Sigmoid colon (tissue), 7 donors: ENCODE measurements around the gene ATF7. TPM values are rescaled to one million over a fixed set of nuclear protein-coding genes. Genes with fewer than 3 reads are reported as not detected.
A peak's percentile ranks its signal among the peaks of the same experiment; 100 is the strongest.

ENCODE experiments used
- DNase-seq: peaks from one replicate; pipeline ENCODE4 v3.0.0-alpha.2; 2019
- H3K27ac ChIP-seq, 4 donors: fragments of 200-600 bp; sonication (generic); one replicate each; pipeline ENCODE4 v1.5.1; 2016 to 2019; ENCODE audit warnings: mild to moderate bottlenecking in 1 of 4
- H3K27me3 ChIP-seq, 3 donors: fragments of 200-600 bp; sonication (generic); one replicate each; pipeline ENCODE4 v1.5.1; 2019; ENCODE audit warnings: mild to moderate bottlenecking in 1 of 3
- H3K36me3 ChIP-seq, 4 donors: fragments of 200-600 bp; sonication (generic); one replicate each; pipeline ENCODE4 v1.5.1; 2016 to 2019
- H3K4me1 ChIP-seq, 4 donors: fragments of 200-600 bp; sonication (generic); one replicate each; pipeline ENCODE4 v1.5.1; 2017 to 2019
- H3K4me3 ChIP-seq, 4 donors: fragments of 200-600 bp; sonication (generic); one replicate each; pipeline ENCODE4 v1.5.1; 2017 to 2019; ENCODE audit warnings: mild to moderate bottlenecking in 2 of 4, moderate library complexity in 1 of 4
- H3K9me3 ChIP-seq, 4 donors: fragments of 200-600 bp in 3 of 4; sonication (generic) in 3 of 4; one replicate each; pipeline versions ENCODE4 v1.5.1 to v1.6.1; 2013 to 2019
- EP300 ChIP-seq, 4 donors: sonication (generic); formaldehyde crosslinking; IDR thresholded peaks; one replicate each; pipeline ENCODE4 v1.6.1; 2017; ENCODE audit warnings: antibody characterized with exemption in 4 of 4
- POLR2A ChIP-seq, 2 donors: fragments of 450-650 bp; IDR thresholded peaks; one replicate each; pipeline ENCODE4 v1.6.1; 2016; ENCODE audit warnings: antibody characterized with exemption in 2 of 2, mild to moderate bottlenecking in 2 of 2, moderate library complexity in 2 of 2
- POLR2AphosphoS5 ChIP-seq, 4 donors: sonication (generic); formaldehyde crosslinking; IDR thresholded peaks; one replicate each; pipeline ENCODE4 v1.6.1; 2017; ENCODE audit warnings: antibody characterized with exemption in 4 of 4
- WGBS, 2 donors: extraction: QIAGEN DNeasy Blood & Tissue Kit; methylation state at CpG; one replicate each; pipeline ENCODE4 v1.1.7; 2013; 5-methylcytosine and 5-hydroxymethylcytosine counted together
- intact Hi-C: fragments of 100-400 bp; cut with DNase I; formaldehyde crosslinking; loops from one replicate; pipeline ENCODE4 v1.15.1; 2023
- polyA plus RNA-seq, 3 donors: library from polyadenylated mRNA; stranded (reverse); fragments of 200-250 nt; gene quantifications; one replicate each; pipeline ENCODE4 v1.2.3, GENCODE V29; 2013
- total RNA-seq, 4 donors: library from RNA; depleted of rRNA; stranded (reverse); fragments of >200 nt; gene quantifications; one replicate each; pipeline ENCODE4 v1.1.0, GENCODE V29; 2016
- TF ChIP-seq, protein P1 (sequence below), 4 experiments: fragments of 450-650 bp in 3 of 4; fragments of 200-600 bp in 1 of 4; IDR thresholded peaks; one replicate each; pipeline ENCODE4 v1.5.1; 2016 to 2019; ENCODE audit warnings: antibody characterized with exemption in 4 of 4, mild to moderate bottlenecking in 3 of 4, moderate library complexity in 2 of 4
- donor health status: healthy with polysubstance abuse.
- donor health status: Bipolar disorder and iron deficiency.
- donor health status: healthy.

The ATF7 gene
- total and polyA plus RNA-seq, 7 donors: 20.2 to 36.0 (median 22.0) TPM

DNA sequence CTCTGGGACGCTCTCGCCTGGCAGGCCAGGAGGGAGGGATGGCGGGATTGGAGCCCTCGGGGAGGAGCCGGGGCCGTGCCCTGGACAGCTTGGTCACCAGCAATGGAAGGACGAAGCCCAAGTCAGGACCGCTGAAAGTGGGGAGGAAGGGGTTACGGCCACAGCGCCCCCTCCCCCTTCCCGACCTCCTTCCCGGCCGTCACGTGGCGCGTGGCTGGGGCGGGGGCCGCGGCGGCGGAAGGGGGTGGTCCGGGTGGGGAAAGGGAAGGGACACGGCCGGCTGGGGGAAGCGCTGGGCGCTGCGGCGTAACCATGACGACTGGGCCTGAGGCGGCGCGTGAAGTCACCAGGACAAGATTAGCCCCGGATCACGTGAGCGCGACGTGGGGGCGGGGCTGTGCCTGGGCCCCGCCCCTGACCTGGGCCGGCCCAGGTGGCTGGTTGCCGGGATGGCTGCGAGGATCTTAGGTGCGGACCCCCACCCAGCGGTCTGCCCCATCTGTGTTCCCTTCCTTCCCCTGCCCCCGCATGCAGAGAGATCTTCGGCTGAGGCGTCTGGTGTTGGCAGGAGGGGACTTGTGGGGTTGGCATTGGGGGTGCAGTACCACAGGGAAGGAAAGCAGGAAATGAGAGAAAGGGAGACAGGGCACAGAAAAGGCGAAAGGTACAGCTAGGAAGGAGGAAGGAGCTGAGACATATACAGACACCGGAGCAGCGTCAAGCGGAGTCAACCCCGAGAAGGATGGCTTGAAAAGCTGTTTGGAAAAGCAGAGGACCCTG lies 133.2 kb downstream of the ATF7 start:
- Histone ChIP-seq H3K4me1 (peaks cover 0 to 28% (median 22%) of the 10 kb centered on the region in 4 donors), H3K9me3 (no peaks in the 10 kb centered on the region), H3K36me3 (peaks cover 0 to 2% (median 0%) of the 10 kb centered on the region in 4 donors), H3K27ac (peak overlapping the region; percentile 81 to 91 (median 84)), H3K4me3 (peak overlapping the region; percentile 45 to 74 (median 64)), H3K27me3 (no peaks in the 10 kb centered on the region)
- intact Hi-C loops: loop anchor here (5.0 kb wide), 1 partner anchor 41 kb away; the partner anchor contains the start of gene PCBP2
- TF ChIP-seq POLR2A (IDR thresholded peaks at IDR 0.05) (peak; percentile 43 to 70), EP300 (IDR thresholded peaks at IDR 0.05) (peak in 1 of 4 donors; percentile 34), POLR2AphosphoS5 (IDR thresholded peaks at IDR 0.05) (peak in 3 of 4 donors; percentile 78 to 80 (median 78))
- TF ChIP-seq, protein P1, sequence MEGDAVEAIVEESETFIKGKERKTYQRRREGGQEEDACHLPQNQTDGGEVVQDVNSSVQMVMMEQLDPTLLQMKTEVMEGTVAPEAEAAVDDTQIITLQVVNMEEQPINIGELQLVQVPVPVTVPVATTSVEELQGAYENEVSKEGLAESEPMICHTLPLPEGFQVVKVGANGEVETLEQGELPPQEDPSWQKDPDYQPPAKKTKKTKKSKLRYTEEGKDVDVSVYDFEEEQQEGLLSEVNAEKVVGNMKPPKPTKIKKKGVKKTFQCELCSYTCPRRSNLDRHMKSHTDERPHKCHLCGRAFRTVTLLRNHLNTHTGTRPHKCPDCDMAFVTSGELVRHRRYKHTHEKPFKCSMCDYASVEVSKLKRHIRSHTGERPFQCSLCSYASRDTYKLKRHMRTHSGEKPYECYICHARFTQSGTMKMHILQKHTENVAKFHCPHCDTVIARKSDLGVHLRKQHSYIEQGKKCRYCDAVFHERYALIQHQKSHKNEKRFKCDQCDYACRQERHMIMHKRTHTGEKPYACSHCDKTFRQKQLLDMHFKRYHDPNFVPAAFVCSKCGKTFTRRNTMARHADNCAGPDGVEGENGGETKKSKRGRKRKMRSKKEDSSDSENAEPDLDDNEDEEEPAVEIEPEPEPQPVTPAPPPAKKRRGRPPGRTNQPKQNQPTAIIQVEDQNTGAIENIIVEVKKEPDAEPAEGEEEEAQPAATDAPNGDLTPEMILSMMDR (IDR thresholded peaks at IDR 0.05): no peak
- WGBS, 2 donors: 1% methylated on average over 52 of the region's 52 CpGs
- DNase-seq: peak; percentile 97

DNA sequence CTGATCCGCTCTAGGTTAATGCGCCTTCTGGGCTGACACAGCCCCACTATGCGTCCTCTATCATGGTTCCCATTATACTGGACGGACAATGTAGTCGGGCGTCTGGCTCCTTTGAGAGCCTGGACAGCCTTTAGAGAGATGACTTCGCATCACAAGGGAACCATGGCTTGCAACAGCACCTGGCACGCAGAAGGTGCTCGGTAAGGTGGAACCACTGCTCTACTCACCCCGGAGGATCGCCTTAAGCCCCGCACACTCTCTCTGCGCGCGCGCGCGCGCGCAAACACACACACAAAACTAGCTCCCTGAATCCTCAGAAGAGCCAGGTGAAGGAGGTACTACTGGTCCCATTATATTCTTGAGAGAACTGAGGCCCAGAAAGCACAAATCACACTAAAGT lies 134.0 kb downstream of the ATF7 start:
- WGBS, 2 donors: 66 to 83% methylated on average over 20 of the region's 20 CpGs
- DNase-seq: peak; percentile 67

DNA sequence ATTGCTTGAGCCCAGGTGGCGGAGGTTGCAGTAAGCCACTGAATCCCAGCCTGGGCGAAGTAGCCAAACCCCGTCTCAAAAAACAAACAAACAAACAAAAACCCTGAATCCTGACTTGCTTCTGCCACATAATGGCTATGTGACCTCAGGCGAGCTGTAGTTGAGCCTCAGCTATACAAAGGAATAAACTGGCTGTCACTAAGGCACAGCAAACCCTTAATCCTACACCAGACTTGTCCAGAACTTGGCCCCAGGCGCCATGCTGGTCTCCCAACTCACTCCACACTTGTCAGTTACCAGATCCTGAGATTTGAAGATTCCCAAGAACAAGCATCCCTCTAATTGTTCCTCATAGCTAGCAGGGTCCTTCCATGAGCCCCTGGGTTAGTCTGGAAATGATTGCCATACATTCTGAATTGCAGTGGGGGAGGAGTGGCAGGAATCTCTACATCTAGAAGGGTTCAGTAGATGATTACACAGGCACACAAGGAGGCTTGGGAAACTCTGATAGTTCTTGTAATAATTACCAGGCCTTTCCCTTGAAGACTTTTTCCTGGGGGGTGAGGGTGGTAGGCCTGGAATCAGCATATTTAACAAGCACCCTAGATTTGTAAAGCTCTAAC lies 136.8 kb downstream of the ATF7 start:
- no peaks in the 10 kb centered on the region for H3K9me3 ChIP-seq
- intact Hi-C loops: no loop called here
- H3K36me3 ChIP-seq: peaks cover 0 to 38% (median 16%) of the 10 kb centered on the region in 4 donors
- H3K27me3 ChIP-seq: no peaks in the 10 kb centered on the region
- 94 to 95% methylated on average over 5 of the region's 5 CpGs for WGBS, 2 donors
- H3K27ac ChIP-seq: no peak overlapping the region
- H3K4me1 ChIP-seq: peaks cover 0 to 24% (median 21%) of the 10 kb centered on the region in 4 donors
- peak; percentile 40 for DNase-seq
- no peak overlapping the region for H3K4me3 ChIP-seq
- TF ChIP-seq POLR2A (IDR thresholded peaks at IDR 0.05) (no peak), EP300 (IDR thresholded peaks at IDR 0.05) (no peak), POLR2AphosphoS5 (IDR thresholded peaks at IDR 0.05) (no peak)
- TF ChIP-seq, protein P1 (IDR thresholded peaks at IDR 0.05): no peak

More for the DNA sequence above, 134.0 kb downstream of the ATF7 start:
- Histone ChIP-seq H3K4me1 (peaks cover 0 to 28% (median 22%) of the 10 kb centered on the region in 4 donors), H3K27me3 (no peaks in the 10 kb centered on the region), H3K36me3 (peaks cover 0 to 10% (median 0%) of the 10 kb centered on the region in 4 donors), H3K4me3 (peak overlapping the region; percentile 45 to 74 (median 64)), H3K9me3 (no peaks in the 10 kb centered on the region), H3K27ac (peak overlapping the region; percentile 81 to 91 (median 84))
- TF ChIP-seq EP300 (IDR thresholded peaks at IDR 0.05) (no peak), POLR2AphosphoS5 (IDR thresholded peaks at IDR 0.05) (no peak), POLR2A (IDR thresholded peaks at IDR 0.05) (no peak)
- TF ChIP-seq, protein P1 (IDR thresholded peaks at IDR 0.05): no peak
- intact Hi-C loops: loop anchor here (5.0 kb wide), 1 partner anchor 40 kb away; the partner anchor contains the start of gene PCBP2

DNA sequence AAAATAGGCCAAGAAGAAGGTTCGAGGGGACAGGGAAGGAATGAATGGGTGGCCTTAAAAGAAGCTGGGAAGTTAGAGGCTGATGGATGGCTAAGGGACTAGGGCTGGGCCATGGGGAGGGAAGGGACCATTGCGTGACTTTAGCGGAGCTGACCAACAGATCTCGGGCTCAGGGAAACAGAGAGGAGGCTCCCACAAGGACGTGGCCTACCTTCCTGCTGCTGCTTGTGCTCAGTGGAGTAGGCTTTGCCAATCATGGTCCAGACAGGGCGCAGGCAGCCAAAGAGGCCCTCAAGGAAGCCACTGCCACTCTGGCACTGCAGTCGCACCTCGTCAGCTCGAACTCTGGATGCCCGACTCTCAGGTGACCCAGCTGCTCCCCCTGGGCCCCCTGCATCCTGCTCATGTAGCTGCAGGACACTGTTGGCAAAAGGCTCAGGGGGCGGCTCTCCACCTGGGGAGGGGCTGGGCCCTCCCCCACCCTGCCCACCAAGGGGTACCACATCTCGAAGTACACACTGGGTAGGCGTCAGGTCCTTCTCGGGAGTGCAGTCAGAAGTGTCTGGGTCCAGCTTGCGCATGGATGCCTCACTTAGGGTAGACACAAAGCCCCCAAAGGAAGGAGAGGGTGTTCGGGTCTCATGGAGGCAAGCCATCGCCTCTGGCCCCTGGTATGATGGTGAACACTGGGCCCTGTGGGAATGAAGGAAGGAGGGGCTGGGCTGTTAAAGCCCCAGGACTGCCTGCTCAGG lies 139.3 kb downstream of the ATF7 start:
- Histone ChIP-seq H3K9me3 (no peaks in the 10 kb centered on the region), H3K27ac (no peak overlapping the region), H3K27me3 (no peaks in the 10 kb centered on the region), H3K4me3 (no peak overlapping the region), H3K36me3 (peaks cover 0 to 63% (median 27%) of the 10 kb centered on the region in 4 donors), H3K4me1 (peaks cover 0 to 7% (median 2%) of the 10 kb centered on the region in 4 donors)
- 88 to 89% methylated on average over 17 of the region's 17 CpGs for WGBS, 2 donors
- intact Hi-C loops: no loop called here
- peak; percentile 62 for DNase-seq
- peak in 3 of 4 donors; percentile 1 to 39 (median 33) for TF ChIP-seq POLR2AphosphoS5 (IDR thresholded peaks at IDR 0.05)
- TF ChIP-seq, protein P1 (IDR thresholded peaks at IDR 0.05): no peak
